GM12875 (cell line): ENCODE results near the gene SUPT7L.
A peak's percentile ranks its signal among the peaks of the same experiment; 100 is the strongest.
"Not testable (repeated sequence)": the region's sequence is repeated elsewhere in the genome, so short reads cannot be mapped to it uniquely, and the experiment has no call there.

Source experiments
- H3K4me3 ChIP-seq: one replicate; pipeline ENCODE4 v1.5.1; 2011; ENCODE audit warnings: low read depth, low read length, control low read depth
- TF ChIP-seq, protein P1 (sequence below): IDR thresholded peaks from 2 replicates; pipeline ENCODE4 v1.5.1; 2011; ENCODE audit warnings: low read depth, mild to moderate bottlenecking, control low read depth, inconsistent platforms, low read length, moderate library complexity, borderline replicate concordance; ENCODE audit not compliant: insufficient read depth

SUPT7L gene

DNA sequence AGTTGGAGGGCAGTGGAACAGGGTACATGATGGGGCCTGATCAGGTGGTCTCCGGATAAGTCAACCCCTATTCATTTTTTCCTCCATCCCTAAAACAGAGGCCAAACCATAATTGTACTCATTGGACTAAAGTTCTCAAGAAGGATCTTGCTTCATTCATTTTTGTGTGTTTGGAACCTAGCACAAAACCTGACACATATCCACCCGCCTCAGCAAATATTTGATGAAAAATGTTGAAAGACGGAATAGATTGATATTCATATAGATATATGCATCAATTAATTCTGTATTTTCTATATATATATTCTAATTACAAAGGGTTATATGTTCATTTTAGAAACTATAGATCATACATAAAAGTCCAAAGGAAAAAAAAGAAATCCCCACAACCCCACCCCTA, 22.2 kb upstream of the SUPT7L start:
- no peak overlapping the region for H3K4me3 ChIP-seq
- TF ChIP-seq, protein P1, sequence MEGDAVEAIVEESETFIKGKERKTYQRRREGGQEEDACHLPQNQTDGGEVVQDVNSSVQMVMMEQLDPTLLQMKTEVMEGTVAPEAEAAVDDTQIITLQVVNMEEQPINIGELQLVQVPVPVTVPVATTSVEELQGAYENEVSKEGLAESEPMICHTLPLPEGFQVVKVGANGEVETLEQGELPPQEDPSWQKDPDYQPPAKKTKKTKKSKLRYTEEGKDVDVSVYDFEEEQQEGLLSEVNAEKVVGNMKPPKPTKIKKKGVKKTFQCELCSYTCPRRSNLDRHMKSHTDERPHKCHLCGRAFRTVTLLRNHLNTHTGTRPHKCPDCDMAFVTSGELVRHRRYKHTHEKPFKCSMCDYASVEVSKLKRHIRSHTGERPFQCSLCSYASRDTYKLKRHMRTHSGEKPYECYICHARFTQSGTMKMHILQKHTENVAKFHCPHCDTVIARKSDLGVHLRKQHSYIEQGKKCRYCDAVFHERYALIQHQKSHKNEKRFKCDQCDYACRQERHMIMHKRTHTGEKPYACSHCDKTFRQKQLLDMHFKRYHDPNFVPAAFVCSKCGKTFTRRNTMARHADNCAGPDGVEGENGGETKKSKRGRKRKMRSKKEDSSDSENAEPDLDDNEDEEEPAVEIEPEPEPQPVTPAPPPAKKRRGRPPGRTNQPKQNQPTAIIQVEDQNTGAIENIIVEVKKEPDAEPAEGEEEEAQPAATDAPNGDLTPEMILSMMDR = no peak

DNA sequence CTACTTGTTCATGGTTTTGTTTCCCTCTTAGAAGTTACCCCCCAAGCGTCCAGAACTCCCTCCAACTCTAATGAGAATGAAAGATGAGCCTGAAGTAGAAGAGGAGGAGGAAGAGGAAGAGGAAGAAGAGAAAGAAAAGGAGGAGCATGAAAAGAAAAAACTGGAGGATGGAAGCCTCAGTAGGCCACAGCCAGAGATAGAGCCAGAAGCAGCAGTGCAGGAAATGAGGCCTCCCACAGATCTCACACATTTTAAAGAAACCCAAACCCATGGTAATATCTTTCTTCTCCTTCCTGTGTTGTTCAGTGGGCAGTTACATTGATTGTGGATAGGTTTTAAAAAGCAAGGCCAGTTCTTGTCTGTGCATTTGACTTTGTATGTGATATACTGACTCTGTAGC, 21.6 kb upstream of the SUPT7L start:
- H3K4me3 ChIP-seq = not testable (repeated sequence)

DNA sequence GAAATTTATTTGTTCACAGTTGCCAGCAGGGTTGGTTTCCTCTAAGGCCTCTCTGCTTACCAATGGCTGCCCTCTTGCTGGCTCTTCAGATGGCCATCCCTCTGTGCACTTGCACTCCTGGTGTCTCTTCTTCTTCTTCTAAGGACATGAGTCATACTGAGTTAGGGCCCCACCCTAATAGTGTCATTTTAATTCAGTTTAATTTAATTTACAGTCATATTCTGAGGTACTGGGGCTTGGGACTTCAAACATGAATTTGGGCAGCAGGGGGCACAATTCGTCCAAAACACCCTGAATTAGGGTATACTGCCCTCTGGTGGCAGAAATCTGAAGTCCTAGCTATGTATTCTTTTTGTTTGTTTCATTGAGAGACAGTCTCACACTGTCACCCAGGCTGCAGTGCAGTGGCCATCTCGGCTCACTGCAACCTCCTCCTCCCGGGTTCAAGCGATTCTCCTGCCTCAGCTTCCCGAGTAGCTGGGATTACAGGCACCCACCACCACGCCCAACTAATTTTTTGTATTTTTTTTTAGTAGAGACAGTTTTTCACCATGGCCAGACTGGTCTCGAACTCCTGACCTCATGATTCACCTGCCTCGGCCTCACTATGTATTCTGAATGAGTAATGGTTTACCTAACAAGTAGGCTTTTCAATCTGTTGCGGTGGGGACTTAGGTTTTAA, 20.1 kb upstream of the SUPT7L start:
- TF ChIP-seq, protein P1 = peak; percentile 93
- no peak overlapping the region for H3K4me3 ChIP-seq

DNA sequence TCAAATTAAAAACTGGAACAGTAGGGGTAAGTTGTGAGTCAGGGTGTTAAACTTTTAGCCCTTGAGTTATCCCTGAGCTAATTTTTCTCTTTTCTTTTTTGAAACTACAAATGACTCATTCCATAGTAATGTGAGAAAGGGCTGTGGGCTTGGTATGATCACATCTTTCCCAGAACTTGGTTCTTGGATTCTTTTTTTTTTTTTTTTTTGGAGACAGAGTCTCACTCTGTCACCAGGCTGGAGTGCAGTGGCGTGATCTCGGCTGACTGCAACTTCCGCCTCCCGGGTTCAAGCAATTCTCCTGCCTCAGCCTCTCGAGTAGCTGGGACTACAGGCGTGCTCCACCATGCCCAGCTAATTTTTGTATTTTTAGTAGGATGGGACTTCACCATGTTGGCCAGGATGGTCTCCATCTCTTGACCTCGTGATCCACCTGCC, 18.9 kb upstream of the SUPT7L start:
- not testable (repeated sequence) for H3K4me3 ChIP-seq

DNA sequence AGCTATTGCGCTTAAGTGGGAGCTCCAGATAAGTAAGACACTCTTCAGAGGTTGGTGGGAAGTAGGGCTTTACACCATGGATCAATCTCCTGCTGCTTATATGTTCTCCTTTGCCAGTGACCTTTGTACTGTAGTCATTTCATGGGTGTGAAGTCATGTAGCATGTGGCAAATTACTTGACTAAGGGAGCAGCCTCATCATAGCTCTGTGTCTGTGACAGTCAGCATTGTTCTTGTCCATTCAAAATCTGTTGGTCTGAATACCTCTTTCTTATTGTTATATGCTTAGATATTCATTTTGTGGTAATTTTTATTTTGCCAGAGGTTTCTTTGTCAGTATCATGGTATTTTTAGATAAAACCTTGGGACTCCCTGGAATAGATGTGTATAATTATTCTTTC, 18.4 kb upstream of the SUPT7L start:
- TF ChIP-seq, protein P1 = no peak
- no peak overlapping the region for H3K4me3 ChIP-seq

DNA sequence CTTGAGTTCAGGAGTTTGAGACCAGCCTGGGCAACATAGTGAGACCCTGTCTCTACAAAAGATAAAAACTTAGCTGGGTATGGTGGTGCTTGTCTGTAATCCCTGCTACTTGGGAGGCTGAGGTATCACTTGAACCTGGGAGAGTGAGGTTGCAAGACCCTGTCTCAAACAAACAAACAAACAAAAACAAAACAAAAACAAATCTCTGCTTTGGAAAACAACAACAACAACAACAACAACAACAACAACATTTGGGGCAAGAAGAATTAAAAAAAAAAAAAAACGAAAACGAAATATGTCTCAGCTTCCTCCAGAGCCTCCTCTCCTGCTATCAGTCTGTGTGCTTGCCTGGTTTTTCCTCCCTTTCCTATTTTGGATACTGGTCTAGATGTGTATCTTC, 17.2 kb upstream of the SUPT7L start:
- no peak overlapping the region for H3K4me3 ChIP-seq

DNA sequence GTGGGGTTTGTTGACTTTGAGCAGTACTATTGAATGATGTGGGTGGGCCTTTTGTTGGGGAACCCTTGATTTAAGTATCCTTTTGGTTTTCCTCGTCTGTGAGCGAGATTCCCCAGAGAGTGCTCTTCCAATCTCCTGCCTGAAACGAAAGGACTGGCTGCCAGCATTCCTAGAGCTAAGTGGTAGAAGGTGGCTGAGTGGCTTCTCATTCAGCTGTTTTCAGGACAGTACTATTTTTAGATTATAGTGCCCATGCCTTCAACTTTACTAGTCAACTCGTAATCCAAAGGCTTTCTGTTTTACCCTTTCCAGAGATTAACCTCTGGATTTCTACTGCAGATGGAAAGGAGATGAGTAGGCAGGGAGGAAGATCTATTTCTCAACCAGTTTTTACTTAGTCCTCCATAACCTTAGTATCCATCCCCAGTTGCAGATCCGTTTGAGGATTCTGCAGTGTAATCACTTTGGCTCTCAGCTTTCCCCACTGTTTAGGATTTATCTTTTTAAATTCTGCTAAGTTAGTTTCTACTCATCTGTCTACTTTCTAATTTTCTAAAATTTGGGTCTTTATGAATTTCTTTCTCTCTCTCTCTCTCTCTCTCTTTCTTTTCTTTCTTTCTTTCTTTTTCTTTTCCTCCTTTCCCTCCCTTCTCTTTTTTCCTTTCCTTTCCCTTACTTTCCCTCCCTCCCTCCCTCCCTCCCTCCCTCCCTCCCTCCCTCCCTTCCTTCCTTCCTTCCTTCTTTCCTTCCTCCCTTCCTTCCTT, 9.5 kb upstream of the SUPT7L start:
- H3K4me3 ChIP-seq = no peak overlapping the region
- TF ChIP-seq, protein P1 = no peak

More for the DNA sequence above, 17.2 kb upstream of the SUPT7L start:
- TF ChIP-seq, protein P1 = no peak

DNA sequence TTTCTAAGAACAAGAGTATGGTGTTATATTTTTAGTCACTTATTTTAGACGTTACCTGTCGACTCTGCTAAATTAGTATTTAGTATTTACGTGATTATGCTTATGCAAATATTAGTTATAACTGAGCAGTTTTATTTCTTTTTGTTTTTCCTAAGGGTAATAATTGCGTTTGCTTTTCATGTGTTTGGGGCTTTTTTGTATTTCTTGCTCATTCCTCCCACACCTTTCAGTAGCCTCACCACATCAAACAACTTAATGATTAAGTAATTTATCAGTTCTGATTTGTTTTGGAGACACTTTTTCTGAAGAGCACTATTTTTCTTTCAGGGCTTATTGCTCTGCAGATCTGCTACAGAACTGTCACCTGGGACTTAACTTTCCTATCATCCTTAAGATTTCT, 7.8 kb upstream of the SUPT7L start:
- H3K4me3 ChIP-seq = no peak overlapping the region
- TF ChIP-seq, protein P1 = no peak
